Measurements from ENCODE around the gene ZFP1.
"Not testable (repeated sequence)": the region's sequence is repeated elsewhere in the genome, so short reads cannot be mapped to it uniquely, and the experiment has no call there.

Gene ZFP1

GRCh38 chr16:75205438-75205837 is 57.1 kb downstream of the ZFP1 start:
- DNase-seq: not testable (repeated sequence)

DNA sequence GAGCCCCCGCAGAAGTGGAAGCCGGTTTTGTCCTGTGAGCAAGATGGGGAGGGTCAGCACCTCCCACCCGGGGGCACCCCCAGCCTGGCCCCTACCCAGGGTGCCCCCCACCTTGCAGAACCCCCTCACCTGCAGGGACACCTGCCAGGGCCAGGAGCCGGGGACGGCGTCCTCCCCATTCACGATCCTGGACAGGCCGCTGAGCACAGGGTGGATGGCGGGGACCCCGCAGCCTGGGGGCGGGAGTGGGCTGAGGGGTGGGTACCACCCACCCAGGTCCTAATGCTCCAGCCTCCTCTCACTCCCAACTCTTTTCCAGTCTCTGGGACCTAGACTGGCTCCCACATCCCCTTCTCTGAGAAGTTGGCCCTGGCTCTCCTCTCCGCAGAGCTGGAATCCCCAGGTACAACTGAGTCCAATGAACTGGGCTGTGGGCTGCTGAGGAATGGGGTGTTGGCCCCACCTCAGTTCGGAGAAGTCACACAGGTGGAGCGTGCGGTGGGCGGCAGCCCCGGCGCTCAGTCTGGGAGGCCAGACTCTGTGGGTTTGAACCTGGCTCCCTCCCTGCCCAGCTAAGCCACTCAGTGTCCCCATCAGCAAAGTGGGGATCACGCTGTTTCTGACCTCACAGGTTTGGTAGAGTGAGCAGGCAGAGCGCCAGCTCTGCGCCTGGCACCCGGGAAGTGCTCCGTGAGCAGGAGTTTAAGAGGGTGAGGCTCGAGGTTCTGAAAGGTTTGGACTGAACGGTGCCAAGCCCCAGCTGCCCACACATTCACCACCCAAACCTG is 57.8 kb downstream of the ZFP1 start:
- not testable (repeated sequence) for DNase-seq

DNA sequence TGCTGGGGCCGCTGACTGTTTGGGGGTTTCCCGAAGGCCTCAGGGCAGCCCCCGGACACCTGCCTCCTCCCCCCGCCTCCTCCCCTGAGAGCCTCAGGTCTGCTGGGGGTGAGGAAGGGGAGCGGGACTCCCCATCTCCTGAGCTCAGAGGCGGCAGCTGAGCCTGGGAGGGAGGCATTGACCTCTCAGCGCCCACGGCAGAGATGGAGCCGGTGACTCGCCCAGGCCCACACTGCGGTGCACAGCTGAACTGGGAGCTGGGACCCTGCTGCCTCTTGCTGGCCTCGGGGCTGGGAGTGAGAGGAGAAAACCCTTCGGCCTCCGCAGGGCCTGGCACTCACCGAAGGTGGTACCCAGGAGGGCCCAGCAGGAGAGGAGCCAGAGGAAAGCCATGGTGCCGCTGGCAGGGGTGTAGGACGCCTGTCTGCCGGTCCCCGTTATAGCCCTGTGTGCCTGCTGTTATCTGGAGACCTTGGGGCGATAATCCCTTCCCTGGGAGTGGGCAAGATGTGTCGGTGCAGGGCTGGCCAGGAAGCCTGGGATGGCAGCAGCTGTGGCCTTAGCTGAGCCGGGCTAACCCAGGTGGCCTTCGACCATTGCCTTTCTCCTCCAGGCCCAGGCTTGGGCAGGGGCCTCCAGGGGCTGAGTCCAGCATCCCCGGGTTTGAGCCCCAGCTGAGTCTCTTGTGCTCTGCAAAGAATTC is 58.6 kb downstream of the ZFP1 start, which contains the start of gene CTRB2:
TSS of gene CTRB2 (minus strand) at position 413 of the 703 bp plus-strand sequence. CDS start at position 393, 20 bp downstream.
- no peak for DNase-seq

DNA sequence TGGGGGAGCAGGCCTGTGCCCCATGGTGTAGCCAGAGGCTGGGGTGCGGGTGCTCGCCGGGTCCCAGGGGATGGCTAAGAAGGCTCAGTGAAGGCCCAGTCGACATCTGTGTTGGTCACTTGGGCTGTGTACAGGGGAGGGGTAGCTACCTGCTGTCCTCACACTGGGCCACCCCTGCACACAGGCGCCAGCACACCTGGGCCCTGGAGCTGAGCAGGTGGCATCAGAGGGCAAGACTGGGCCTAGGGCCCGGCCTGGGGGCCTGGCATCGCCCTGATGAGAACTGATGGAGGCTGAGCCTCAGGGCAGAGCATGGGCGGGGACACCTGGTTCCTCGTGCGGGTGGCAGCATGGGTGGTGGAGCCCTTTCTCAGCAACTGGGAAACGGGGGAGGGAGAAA is 59.5 kb downstream of the ZFP1 start:
- no peak for DNase-seq

DNA sequence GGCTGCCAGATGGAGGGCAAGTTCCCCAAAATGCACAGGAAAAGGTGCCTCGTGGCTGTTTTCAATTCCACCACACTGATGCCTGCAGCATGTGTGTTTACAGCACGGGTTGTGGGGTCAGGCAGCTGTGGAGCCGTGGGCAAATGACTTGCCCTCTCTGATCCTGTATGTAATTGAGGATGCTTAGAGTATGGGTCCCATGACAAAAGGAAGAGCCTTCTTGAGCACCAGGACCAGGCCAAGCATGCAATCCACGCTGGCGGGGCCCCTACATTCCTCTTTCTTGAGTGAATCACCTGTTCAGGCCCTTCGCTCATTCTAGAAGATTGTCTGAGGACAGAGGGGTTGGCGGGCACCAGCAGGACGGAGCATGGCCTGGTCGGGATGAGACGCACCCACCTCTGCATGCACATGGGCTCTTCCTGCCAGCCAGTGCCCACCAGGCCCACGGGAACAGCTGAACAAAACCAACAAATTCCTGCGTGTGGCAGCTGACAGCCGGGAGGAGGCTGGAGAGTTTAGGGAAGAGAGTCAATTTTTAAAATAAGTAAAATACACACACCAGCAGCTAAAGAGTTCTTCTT is 60.0 kb downstream of the ZFP1 start:
- DNase-seq: no peak

GRCh38 chr16:75208861-75209505 is 60.7 kb downstream of the ZFP1 start:
- no peak for DNase-seq

DNA sequence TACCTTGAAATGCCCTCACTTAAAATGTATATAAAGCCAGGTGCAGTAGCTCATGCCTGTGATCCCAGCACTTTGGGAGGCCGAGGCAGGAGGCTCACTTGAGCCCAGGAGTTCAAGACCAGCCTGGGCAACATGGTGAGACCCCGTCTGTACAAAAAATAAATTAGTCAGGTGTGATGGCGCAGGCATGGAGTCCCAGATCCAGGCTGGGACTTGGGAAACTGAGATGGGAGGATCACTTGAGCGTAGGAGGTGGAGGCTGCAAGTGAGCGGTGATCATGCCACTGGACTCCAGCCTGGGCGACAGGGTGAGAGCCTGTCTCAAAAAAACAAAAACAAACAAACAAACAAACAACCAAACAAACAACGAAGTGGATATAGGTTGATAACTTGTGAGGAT is 61.2 kb downstream of the ZFP1 start:
- not testable (repeated sequence) for DNase-seq

- DNase-seq: no peak
Observed at GRCh38 chr16:75209944-75210343, 61.6 kb downstream of the ZFP1 start.

DNA sequence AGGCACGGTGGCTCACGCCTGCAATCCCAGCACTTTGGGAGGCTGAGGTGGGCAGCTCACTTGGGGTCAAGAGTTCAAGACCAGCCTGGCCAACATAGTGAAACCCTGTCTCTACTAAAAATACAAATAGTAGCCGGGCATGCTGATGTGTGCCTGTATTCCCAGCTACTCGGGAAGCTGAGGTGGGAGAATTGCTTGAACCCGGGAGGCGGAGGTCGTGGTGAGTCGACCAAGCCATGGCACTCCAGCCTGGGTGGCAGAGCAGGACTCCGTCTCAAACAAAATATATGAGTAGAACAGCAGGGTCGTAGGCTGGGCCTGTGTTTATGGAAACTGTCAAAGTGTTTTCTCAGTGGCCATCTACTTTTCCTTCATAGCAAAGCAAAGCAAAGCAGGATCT is 63.0 kb downstream of the ZFP1 start:
- DNase-seq: not testable (repeated sequence)

DNA sequence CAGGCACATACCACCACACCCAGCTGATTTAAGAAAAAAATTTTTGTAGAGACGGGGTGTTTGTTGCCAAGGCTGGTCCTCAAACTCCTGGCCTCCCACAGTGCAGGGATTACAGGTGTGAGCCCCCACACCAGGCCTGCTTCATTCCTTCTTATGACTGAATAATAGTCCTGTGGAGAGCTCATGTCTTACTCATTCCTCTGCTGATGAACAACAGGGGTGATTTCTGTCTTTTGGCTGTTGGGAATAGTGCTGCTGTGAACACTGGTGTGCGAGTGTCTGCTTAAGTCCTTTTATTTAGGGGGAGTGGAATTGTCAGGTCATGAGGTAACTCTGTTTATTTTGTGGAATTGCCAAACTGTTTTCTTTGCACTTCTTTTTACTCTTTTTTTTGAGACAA is 67.8 kb downstream of the ZFP1 start:
- DNase-seq: no peak

- no peak for DNase-seq
Observed at GRCh38 chr16:75216576-75216975, 68.3 kb downstream of the ZFP1 start.

GRCh38 chr16:75217389-75217851 is 69.1 kb downstream of the ZFP1 start:
- DNase-seq: no peak

- no peak for DNase-seq
Observed at GRCh38 chr16:75218256-75219076, 70.1 kb downstream of the ZFP1 start, which contains the start of gene CTRB1. CTRB1 (plus strand) TSS chr16:75218988; CDS start chr16:75219008, 20 bp downstream.

DNA sequence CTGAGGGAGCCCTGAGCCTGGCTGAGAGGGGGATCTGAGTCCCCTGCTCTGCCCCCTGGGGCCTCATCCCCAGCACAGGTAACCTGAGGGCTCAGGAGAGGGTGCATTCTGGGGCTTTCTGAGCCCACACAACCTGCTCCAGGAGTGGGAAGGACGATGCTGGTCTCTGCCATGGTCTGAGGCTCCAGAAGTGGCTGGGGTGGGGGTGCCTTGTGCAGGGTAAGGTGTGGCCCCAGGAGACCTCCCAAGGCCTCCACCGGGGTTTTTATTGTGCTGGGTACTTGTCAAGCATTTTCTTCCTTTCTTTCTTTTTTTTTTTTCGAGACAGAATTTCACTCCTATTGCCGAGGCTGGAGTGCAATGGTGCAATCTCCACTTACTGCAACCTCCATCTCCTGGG is 70.8 kb downstream of the ZFP1 start:
- DNase-seq: no peak

GRCh38 chr16:75219838-75220237 is 71.5 kb downstream of the ZFP1 start:
- no peak for DNase-seq

Data from suppressor macrophage (primary cell).